ENCODE results near the gene PIP5K1A. TPM values are rescaled to one million over a fixed set of nuclear protein-coding genes. Genes with fewer than 3 reads are reported as not detected.
"Not testable (repeated sequence)": the region's sequence is repeated elsewhere in the genome, so short reads cannot be mapped to it uniquely, and the experiment has no call there.

The PIP5K1A gene
- total and polyA plus RNA-seq, 12 donors, result 28.8 to 61.7 (median 46.5) TPM

DNA sequence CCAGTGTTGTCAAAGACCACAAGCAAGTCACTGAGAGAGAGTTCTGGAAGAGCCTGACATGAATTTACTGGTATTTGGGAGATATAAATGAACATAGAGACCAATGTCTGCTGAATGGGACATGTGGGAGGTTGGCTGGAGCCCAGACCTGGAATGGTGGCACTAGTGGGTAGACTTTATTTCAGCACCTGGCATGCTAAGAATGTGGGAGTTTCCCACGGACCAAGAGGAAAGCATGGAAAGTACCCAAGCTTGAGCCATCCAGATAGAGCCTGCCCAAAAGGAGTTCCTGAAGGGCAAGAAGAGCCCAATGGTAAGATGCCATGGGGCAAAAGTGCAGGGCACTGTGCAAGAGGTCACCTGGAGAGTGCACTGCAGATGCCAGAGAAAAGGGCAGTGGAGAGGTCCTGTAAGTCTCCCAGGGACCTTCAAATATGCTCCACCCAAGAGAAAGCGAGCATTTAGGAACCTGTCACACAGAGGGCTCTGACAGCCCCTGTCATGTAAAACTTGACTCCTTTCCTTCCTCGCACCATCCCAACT is 75.6 kb downstream of the PIP5K1A start:
- no peaks in the 10 kb centered on the region for H3K27me3 ChIP-seq
- H3K9me3 ChIP-seq (replicated peaks in 1 of 3), result no peaks in the 10 kb centered on the region
- peaks cover 0 to 3% of the 10 kb centered on the region in 2 donors for H3K36me3 ChIP-seq (replicated peaks in 1 of 2)
- TF ChIP-seq POLR2A (IDR thresholded peaks at IDR 0.05), result no peak
- TF ChIP-seq, protein P1, sequence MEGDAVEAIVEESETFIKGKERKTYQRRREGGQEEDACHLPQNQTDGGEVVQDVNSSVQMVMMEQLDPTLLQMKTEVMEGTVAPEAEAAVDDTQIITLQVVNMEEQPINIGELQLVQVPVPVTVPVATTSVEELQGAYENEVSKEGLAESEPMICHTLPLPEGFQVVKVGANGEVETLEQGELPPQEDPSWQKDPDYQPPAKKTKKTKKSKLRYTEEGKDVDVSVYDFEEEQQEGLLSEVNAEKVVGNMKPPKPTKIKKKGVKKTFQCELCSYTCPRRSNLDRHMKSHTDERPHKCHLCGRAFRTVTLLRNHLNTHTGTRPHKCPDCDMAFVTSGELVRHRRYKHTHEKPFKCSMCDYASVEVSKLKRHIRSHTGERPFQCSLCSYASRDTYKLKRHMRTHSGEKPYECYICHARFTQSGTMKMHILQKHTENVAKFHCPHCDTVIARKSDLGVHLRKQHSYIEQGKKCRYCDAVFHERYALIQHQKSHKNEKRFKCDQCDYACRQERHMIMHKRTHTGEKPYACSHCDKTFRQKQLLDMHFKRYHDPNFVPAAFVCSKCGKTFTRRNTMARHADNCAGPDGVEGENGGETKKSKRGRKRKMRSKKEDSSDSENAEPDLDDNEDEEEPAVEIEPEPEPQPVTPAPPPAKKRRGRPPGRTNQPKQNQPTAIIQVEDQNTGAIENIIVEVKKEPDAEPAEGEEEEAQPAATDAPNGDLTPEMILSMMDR (IDR thresholded peaks at IDR 0.05), result no peak
- no peak overlapping the region for H3K27ac ChIP-seq
- 77 to 90% (median 85%) methylated on average over 2 to 3 of the region's 3 CpGs for WGBS, 4 donors
- peaks cover 2 to 9% of the 10 kb centered on the region in 2 donors for H3K4me1 ChIP-seq (replicated peaks in 1 of 2)
- no peak overlapping the region for H3K4me3 ChIP-seq
- intact Hi-C loops (cut with DNase I), result no loop called here
- no peak for DNase-seq

DNA sequence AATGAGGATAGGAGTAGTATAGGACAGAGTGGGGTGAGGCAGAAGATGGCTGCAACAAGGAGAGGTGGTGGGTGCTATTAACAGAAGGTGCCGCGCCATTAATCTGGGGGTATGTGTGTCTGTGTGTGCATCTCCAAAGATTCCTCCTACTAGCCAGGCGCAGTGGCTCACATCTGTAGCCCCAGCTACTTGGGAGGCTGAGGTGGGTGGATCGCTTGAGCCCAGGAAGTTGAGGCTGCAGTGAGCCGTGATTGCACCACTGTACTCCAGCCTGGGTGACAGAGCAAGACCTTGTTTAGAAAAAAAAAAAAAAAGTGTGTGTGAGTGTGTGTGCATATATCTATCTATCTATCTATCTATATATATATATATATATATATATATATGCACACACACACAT is 77.0 kb downstream of the PIP5K1A start:
- H3K4me3 ChIP-seq; H3K27me3 ChIP-seq; H3K36me3 ChIP-seq (replicated peaks in 1 of 2); intact Hi-C loops (cut with DNase I); H3K9me3 ChIP-seq (replicated peaks in 1 of 3); H3K27ac ChIP-seq; H3K4me1 ChIP-seq (replicated peaks in 1 of 2); DNase-seq: not testable (repeated sequence)
- WGBS, 4 donors, result 75 to 90% (median 85%) methylated on average over 4 to 5 of the region's 5 CpGs

DNA sequence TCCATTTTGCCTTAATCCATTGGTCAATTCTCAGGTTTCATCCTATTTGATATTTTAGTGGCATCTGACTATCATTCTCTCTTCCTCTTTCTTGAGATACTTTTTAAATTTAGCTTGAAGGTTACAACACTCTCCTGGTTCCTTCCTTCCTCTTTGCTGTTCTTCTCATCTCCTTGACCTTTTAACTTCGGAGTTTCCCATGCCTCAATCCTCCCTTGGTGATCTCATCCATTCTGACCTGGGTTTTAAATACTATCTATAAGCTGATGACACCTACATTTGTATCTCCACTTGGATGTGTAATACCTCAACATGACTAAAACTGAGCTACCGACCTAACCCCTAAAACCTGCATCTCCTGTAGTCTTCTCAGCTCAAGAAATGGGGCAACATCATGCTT is 78.9 kb downstream of the PIP5K1A start:
- Histone ChIP-seq H3K27me3 (no peaks in the 10 kb centered on the region), H3K36me3 (replicated peaks in 1 of 2) (no peaks in the 10 kb centered on the region), H3K4me3 (no peak overlapping the region), H3K4me1 (replicated peaks in 1 of 2) (peaks cover 0 to 4% of the 10 kb centered on the region in 2 donors), H3K27ac (no peak overlapping the region), H3K9me3 (replicated peaks in 1 of 3) (no peaks in the 10 kb centered on the region)
- intact Hi-C loops (cut with DNase I), result no loop called here
- WGBS, 4 donors, result 40 to 67% (median 42%) methylated on average over 2 of the region's 2 CpGs
- no peak for DNase-seq
- TF ChIP-seq POLR2A (IDR thresholded peaks at IDR 0.05), result no peak

DNA sequence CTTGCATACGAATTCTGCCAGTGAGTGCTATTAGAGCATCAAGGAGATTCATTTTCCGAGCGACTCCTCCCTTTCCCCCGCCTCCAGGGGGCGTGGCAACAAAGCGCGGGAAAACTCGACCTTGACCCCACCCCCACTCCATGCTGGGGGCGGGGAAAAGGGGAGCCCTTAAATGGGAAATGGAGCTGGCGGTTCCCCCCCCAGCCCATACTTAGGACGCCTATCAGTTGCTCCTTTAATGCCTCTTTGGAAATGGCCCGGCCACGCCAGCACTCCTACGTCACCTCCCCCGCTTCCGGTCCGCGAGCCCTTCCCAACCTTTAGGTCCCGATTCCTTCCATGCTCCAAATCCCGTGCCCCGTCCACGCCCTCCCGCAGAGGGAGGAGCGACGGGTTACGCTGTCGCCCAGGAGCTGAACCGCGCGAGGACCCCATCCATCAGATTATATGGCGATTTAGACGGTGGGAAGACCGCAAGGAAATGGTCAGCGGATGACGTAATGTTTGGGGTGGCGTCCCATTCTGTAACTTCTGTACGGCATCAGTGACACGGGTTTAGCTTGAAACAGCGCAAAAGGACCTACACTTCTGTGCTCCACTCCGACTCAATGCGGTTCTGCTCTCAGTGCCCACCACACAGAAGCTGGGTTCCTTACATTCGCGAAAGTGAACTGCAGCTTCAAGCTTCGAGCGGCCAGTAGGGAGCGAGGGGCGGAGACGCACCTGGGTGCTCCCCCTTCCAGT is 83.0 kb downstream of the PIP5K1A start:
- peak; percentile 96 to 99 (median 98) for DNase-seq
- intact Hi-C loops (cut with DNase I), result loop anchor here in 1 of 2 donors (10.0 kb wide), 1 partner anchor 123 kb away; no protein-coding TSS in a partner anchor
- peaks cover 0 to 12% of the 10 kb centered on the region in 2 donors for H3K36me3 ChIP-seq (replicated peaks in 1 of 2)
- H3K9me3 ChIP-seq (replicated peaks in 1 of 3), result no peaks in the 10 kb centered on the region
- H3K27me3 ChIP-seq, result no peaks in the 10 kb centered on the region
- H3K4me1 ChIP-seq (replicated peaks in 1 of 2), result peaks cover 10 to 21% of the 10 kb centered on the region in 2 donors
- WGBS, 4 donors, result 0 to 1% (median 0%) methylated on average over 27 to 48 of the region's 48 CpGs
- peak; percentile 70 to 79 for TF ChIP-seq POLR2A (IDR thresholded peaks at IDR 0.05)
- TF ChIP-seq, protein P1 (IDR thresholded peaks at IDR 0.05), result peak; percentile 32 to 66 (median 44)
- H3K27ac ChIP-seq, result peak overlapping the region; percentile 95 to 100 (median 98)
- H3K4me3 ChIP-seq, result peak overlapping the region in 3 of 4 donors; percentile 41 to 92 (median 67)

Measured in adrenal gland (tissue), 12 donors.